ENCODE results near the gene CNTNAP5.

DNA sequence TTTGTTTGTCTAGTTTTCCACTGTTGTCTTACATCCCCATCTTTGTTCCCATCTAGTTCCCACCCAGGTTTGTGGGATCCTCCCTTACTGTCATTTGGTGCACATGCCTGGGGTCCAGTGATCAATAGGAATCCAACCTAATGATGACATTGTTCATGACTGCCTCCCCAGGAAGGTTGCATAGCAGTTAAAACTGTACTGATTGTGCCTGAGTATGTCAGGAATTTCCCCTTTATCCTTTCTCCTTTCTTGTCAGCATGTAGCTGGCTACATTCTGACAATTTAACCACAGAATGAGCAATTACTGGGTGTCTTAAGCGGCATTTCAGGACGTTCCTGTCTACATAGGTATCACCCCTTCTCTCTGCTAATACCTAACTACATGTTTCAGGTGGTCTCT lies 653.0 kb downstream of the CNTNAP5 start:
- no peak for TF ChIP-seq POLR2A (IDR thresholded peaks at IDR 0.05; ENCODE audit: extremely low read depth, insufficient read length)
- TF ChIP-seq, protein P1, sequence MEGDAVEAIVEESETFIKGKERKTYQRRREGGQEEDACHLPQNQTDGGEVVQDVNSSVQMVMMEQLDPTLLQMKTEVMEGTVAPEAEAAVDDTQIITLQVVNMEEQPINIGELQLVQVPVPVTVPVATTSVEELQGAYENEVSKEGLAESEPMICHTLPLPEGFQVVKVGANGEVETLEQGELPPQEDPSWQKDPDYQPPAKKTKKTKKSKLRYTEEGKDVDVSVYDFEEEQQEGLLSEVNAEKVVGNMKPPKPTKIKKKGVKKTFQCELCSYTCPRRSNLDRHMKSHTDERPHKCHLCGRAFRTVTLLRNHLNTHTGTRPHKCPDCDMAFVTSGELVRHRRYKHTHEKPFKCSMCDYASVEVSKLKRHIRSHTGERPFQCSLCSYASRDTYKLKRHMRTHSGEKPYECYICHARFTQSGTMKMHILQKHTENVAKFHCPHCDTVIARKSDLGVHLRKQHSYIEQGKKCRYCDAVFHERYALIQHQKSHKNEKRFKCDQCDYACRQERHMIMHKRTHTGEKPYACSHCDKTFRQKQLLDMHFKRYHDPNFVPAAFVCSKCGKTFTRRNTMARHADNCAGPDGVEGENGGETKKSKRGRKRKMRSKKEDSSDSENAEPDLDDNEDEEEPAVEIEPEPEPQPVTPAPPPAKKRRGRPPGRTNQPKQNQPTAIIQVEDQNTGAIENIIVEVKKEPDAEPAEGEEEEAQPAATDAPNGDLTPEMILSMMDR (IDR thresholded peaks at IDR 0.05; ENCODE audit: low read depth, low read length), result no peak
- no peak for TF ChIP-seq MYC (IDR thresholded peaks at IDR 0.05; ENCODE audit: low read depth, low read length)
